Psoas muscle (tissue), 8 donors: ENCODE results near the gene RPE. TPM values are rescaled to one million over a fixed set of nuclear protein-coding genes. Genes with fewer than 3 reads are reported as not detected.

Experiments used
- ATAC-seq, 4 donors: fragments of 200-7000 bp; cut with Tn5 transposase; one replicate each; pipeline ENCODE4 v1.9.1; 2020; ENCODE audit warnings: moderate library complexity in 3 of 4, mild to moderate bottlenecking in 2 of 4
- DNase-seq, 2 donors: peaks; one replicate each; pipeline ENCODE4 v3.0.0-alpha.2; 2020
- H3K27ac ChIP-seq: fragments of 200-600 bp; one replicate; pipeline ENCODE4 v1.8.0; 2022
- H3K27me3 ChIP-seq, 3 donors: fragments of 200-600 bp in 1 of 3; one replicate each; pipeline versions ENCODE4 v1.6.1 to v1.8.0; 2013 to 2022; ENCODE audit warnings: low read length in 2 of 3, mild to moderate bottlenecking in 2 of 3, moderate library complexity in 1 of 3; ENCODE audit not compliant: insufficient read depth in 3 of 3
- H3K36me3 ChIP-seq, 2 donors: fragments of 200-600 bp in 1 of 2; one replicate each; pipeline versions ENCODE4 v1.6.1 to v1.8.0; 2013 to 2022; ENCODE audit warnings: low read depth in 1 of 2, mild to moderate bottlenecking in 1 of 2, moderate library complexity in 1 of 2; ENCODE audit not compliant: insufficient read depth in 1 of 2
- H3K4me1 ChIP-seq: fragments of 200-600 bp; one replicate; pipeline ENCODE4 v1.8.0; 2022
- H3K4me3 ChIP-seq: fragments of 200-600 bp; one replicate; pipeline ENCODE4 v1.8.0; 2022; ENCODE audit warnings: mild to moderate bottlenecking
- H3K9me3 ChIP-seq: fragments of 200-600 bp; one replicate; pipeline ENCODE4 v1.8.0; 2022
- CTCF ChIP-seq: fragments of 200-600 bp; IDR thresholded peaks from one replicate; pipeline ENCODE4 v1.8.0; 2022; ENCODE audit warnings: antibody characterized with exemption
- WGBS, 3 donors: extraction: QIAGEN DNeasy Blood & Tissue Kit; methylation state at CpG; one replicate each; pipeline versions ENCODE4 v1.1.6 to v1.1.7; 2013; 5-methylcytosine and 5-hydroxymethylcytosine counted together
- intact Hi-C, 2 donors: fragments of 100-400 bp; cut with DNase I; formaldehyde crosslinking; loops; one replicate each; pipeline versions ENCODE4 v1.11.0 to v1.14.2; 2022
- polyA plus RNA-seq, 3 donors: library from polyadenylated mRNA; stranded (reverse); fragments of 200-250 nt; gene quantifications; one replicate each; pipeline ENCODE4 v1.2.3, GENCODE V29; 2013
- total RNA-seq, 4 donors: library from RNA; stranded (reverse); fragmentation: NEBNext Ultra II Directional in 2 of 4; extraction: Animal tissue kit (Norgen Biotek cat#: 25700) in 2 of 4; gene quantifications; one replicate each; pipeline versions ENCODE4 v1.2.1 to v1.2.4, GENCODE V29; 2021 to 2023
- donor health status: healthy with polysubstance abuse.
- donor health status: DM: no; HTN: no; CAD: no; lungs with moderate emphysema.
- donor health status: Bipolar disorder and iron deficiency.
- donor health status: healthy.
- donor health status: DM: yes; HTN: yes; CAD: no.
- donor health status: DM: no; HTN: no; CAD: no.
- donor health status: DM: no; HTN: no; CAD: no.
- donor health status: DM: yes; HTN: yes; CAD: no.

Gene RPE
- total and polyA plus RNA-seq, 7 donors, result 6.9 to 23.3 (median 15.3) TPM

GRCh38 chr2:209988010-209988409, 14.4 kb upstream of the RPE start:
- Histone ChIP-seq H3K36me3 (no peaks in the 10 kb centered on the region), H3K4me1 (no peaks in the 10 kb centered on the region), H3K27ac (no peak overlapping the region), H3K9me3 (no peaks in the 10 kb centered on the region), H3K4me3 (no peak overlapping the region), H3K27me3 (no peaks in the 10 kb centered on the region)
- no peak for ATAC-seq
- 81 to 86% (median 83%) methylated on average over 4 of the region's 4 CpGs for WGBS, 3 donors
- TF ChIP-seq CTCF, result no peak
- intact Hi-C loops, result no loop called here
- no peak for DNase-seq

- Histone ChIP-seq H3K4me1 (no peaks in the 10 kb centered on the region), H3K27ac (no peak overlapping the region), H3K36me3 (no peaks in the 10 kb centered on the region), H3K27me3 (no peaks in the 10 kb centered on the region), H3K9me3 (no peaks in the 10 kb centered on the region), H3K4me3 (no peak overlapping the region)
- intact Hi-C loops, result no loop called here
- ATAC-seq (no peak), DNase-seq (no peak)
- WGBS, 3 donors, result 62 to 70% (median 66%) methylated on average over 2 of the region's 2 CpGs
- TF ChIP-seq CTCF, result no peak
These were observed 11.6 kb upstream of the RPE start for GRCh38 chr2:209990838-209991237.

- WGBS, 3 donors, result 88 to 89% (median 88%) methylated on average over 9 of the region's 9 CpGs
- intact Hi-C loops, result no loop called here
- no peaks in the 10 kb centered on the region for H3K9me3 ChIP-seq
- no peaks in the 10 kb centered on the region for H3K27me3 ChIP-seq
- no peak for ATAC-seq
- no peaks in the 10 kb centered on the region for H3K36me3 ChIP-seq
- H3K4me3 ChIP-seq, result no peak overlapping the region
- no peaks in the 10 kb centered on the region for H3K4me1 ChIP-seq
- no peak for DNase-seq
- no peak for TF ChIP-seq CTCF
- no peak overlapping the region for H3K27ac ChIP-seq
These were observed 8.5 kb upstream of the RPE start for GRCh38 chr2:209993968-209994367.

GRCh38 chr2:209998596-209998995, 3.8 kb upstream of the RPE start:
- no peak for ATAC-seq
- intact Hi-C loops, result no loop called here
- H3K27ac ChIP-seq, result no peak overlapping the region
- no peak for TF ChIP-seq CTCF
- no peaks in the 10 kb centered on the region for H3K27me3 ChIP-seq
- H3K36me3 ChIP-seq, result no peaks in the 10 kb centered on the region
- DNase-seq, result no peak
- no peaks in the 10 kb centered on the region for H3K9me3 ChIP-seq
- H3K4me3 ChIP-seq, result no peak overlapping the region
- H3K4me1 ChIP-seq, result peaks cover 8% of the 10 kb centered on the region
- WGBS, 3 donors, result 31 to 55% (median 44%) methylated on average over 1 of the region's 1 CpG
